ENCODE data around the gene WBP2NL.
"Not testable (repeated sequence)": the region's sequence is repeated elsewhere in the genome, so short reads cannot be mapped to it uniquely, and the experiment has no call there.

Gene WBP2NL

GRCh38 chr22:42066937-42067336 is 68.3 kb downstream of the WBP2NL start:
- H3K4me3 ChIP-seq (ENCODE audit: low read length): no peak overlapping the region
- no peak for DNase-seq (ENCODE audit: low read depth, low spot score)

- DNase-seq (ENCODE audit: low read depth, low spot score): no peak
- H3K4me3 ChIP-seq (ENCODE audit: low read length): no peak overlapping the region
Observed at GRCh38 chr22:42067671-42068251, 69.2 kb downstream of the WBP2NL start.

- no peak for DNase-seq (ENCODE audit: low read depth, low spot score)
- no peak overlapping the region for H3K4me3 ChIP-seq (ENCODE audit: low read length)
Observed at GRCh38 chr22:42068291-42068690, 69.7 kb downstream of the WBP2NL start.

GRCh38 chr22:42069801-42070516 is 71.4 kb downstream of the WBP2NL start:
- no peak for DNase-seq (ENCODE audit: low read depth, low spot score)
- H3K4me3 ChIP-seq (ENCODE audit: low read length): peak overlapping the region; percentile 67

GRCh38 chr22:42070517-42071422 is 72.2 kb downstream of the WBP2NL start, which contains the start of gene NAGA:
Gene NAGA (minus strand): TSS chr22:42070812. CDS start chr22:42070297, 515 bp downstream.
- H3K4me3 ChIP-seq (ENCODE audit: low read length): peak within 1 kb of the TSS; percentile 67
- peak; percentile 94 for DNase-seq (ENCODE audit: low read depth, low spot score)

- peak overlapping the region; percentile 67 for H3K4me3 ChIP-seq (ENCODE audit: low read length)
- not testable (repeated sequence) for DNase-seq (ENCODE audit: low read depth, low spot score)
Observed at GRCh38 chr22:42071508-42071907, 72.9 kb downstream of the WBP2NL start.

- DNase-seq (ENCODE audit: low read depth, low spot score): no peak
- no peak overlapping the region for H3K4me3 ChIP-seq (ENCODE audit: low read length)
Observed at GRCh38 chr22:42072606-42073330, 74.2 kb downstream of the WBP2NL start.

- no peak for DNase-seq (ENCODE audit: low read depth, low spot score)
- H3K4me3 ChIP-seq (ENCODE audit: low read length): no peak overlapping the region
Observed at GRCh38 chr22:42073621-42074041, 75.0 kb downstream of the WBP2NL start.

GRCh38 chr22:42074132-42074811 is 75.7 kb downstream of the WBP2NL start, which contains the start of gene PHETA2:
Gene PHETA2 (plus strand): TSS chr22:42074248. CDS start chr22:42077294, 3,046 bp downstream.
- DNase-seq (ENCODE audit: low read depth, low spot score): no peak
- H3K4me3 ChIP-seq (ENCODE audit: low read length): no peak within 1 kb of the TSS

- no peak overlapping the region for H3K4me3 ChIP-seq (ENCODE audit: low read length)
- DNase-seq (ENCODE audit: low read depth, low spot score): no peak
Observed at GRCh38 chr22:42074846-42075676, 76.5 kb downstream of the WBP2NL start.

GRCh38 chr22:42076764-42077485 is 78.3 kb downstream of the WBP2NL start:
- H3K4me3 ChIP-seq (ENCODE audit: low read length): no peak overlapping the region
- no peak for DNase-seq (ENCODE audit: low read depth, low spot score)

- DNase-seq (ENCODE audit: low read depth, low spot score): no peak
- no peak overlapping the region for H3K4me3 ChIP-seq (ENCODE audit: low read length)
Observed at GRCh38 chr22:42077486-42078125, 79.0 kb downstream of the WBP2NL start.

Measured in Jurkat, Clone E6-1 (cell line).